Nephron (organoid): Measurements from ENCODE around the gene SMIM43.
A peak's percentile ranks its signal among the peaks of the same experiment; 100 is the strongest.

Source experiments
- H3K27ac Mint-ChIP-seq, 3 experiments: 2 replicates each; pipeline ENCODE4 v1.8.0; 2020; ENCODE audit warnings: mixed read lengths in 3 of 3, mild to moderate bottlenecking in 2 of 3, moderate library complexity in 1 of 3
- H3K27me3 Mint-ChIP-seq: 2 replicates; pipeline ENCODE4 v1.8.0; 2021; ENCODE audit warnings: low read depth, mild to moderate bottlenecking, moderate library complexity, mixed read lengths
- H3K36me3 Mint-ChIP-seq: 2 replicates; pipeline ENCODE4 v1.8.0; 2020; ENCODE audit warnings: low read depth, mixed read lengths
- H3K4me1 Mint-ChIP-seq: 2 replicates; pipeline ENCODE4 v1.8.0; 2020; ENCODE audit warnings: mixed read lengths
- H3K4me3 Mint-ChIP-seq, 3 experiments: 2 replicates each; pipeline ENCODE4 v1.8.0; 2020; ENCODE audit warnings: mild to moderate bottlenecking in 3 of 3, mixed read lengths in 3 of 3, moderate library complexity in 2 of 3
- H3K9me3 Mint-ChIP-seq: 2 replicates; pipeline ENCODE4 v1.8.0; 2020; ENCODE audit warnings: mixed read lengths
- TF ChIP-seq, protein P1 (sequence below), 3 experiments: fragments of 200-600 bp; sonication (generic); IDR thresholded peaks; one replicate each; pipeline ENCODE4 v1.5.0; 2021; ENCODE audit warnings: antibody characterized with exemption in 3 of 3; ENCODE audit not compliant: unreplicated experiment in 3 of 3

SMIM43 gene

GRCh38 chr4:121740796-121741409 lies 24.1 kb downstream of the SMIM43 start:
- no peaks in the 10 kb centered on the region for H3K27me3 Mint-ChIP-seq
- peaks cover 52% of the 10 kb centered on the region for H3K4me1 Mint-ChIP-seq
- H3K4me3 Mint-ChIP-seq = no peak overlapping the region
- H3K36me3 Mint-ChIP-seq = no peaks in the 10 kb centered on the region
- TF ChIP-seq, protein P1, sequence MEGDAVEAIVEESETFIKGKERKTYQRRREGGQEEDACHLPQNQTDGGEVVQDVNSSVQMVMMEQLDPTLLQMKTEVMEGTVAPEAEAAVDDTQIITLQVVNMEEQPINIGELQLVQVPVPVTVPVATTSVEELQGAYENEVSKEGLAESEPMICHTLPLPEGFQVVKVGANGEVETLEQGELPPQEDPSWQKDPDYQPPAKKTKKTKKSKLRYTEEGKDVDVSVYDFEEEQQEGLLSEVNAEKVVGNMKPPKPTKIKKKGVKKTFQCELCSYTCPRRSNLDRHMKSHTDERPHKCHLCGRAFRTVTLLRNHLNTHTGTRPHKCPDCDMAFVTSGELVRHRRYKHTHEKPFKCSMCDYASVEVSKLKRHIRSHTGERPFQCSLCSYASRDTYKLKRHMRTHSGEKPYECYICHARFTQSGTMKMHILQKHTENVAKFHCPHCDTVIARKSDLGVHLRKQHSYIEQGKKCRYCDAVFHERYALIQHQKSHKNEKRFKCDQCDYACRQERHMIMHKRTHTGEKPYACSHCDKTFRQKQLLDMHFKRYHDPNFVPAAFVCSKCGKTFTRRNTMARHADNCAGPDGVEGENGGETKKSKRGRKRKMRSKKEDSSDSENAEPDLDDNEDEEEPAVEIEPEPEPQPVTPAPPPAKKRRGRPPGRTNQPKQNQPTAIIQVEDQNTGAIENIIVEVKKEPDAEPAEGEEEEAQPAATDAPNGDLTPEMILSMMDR (IDR thresholded peaks at IDR 0.05; ENCODE audit: unreplicated experiment in 3 of 3) = no peak
- H3K9me3 Mint-ChIP-seq = no peaks in the 10 kb centered on the region
- H3K27ac Mint-ChIP-seq = peak overlapping the region; percentile 18 to 80 (median 57)

GRCh38 chr4:121739575-121739974 lies 25.4 kb downstream of the SMIM43 start:
- H3K27ac Mint-ChIP-seq = peak overlapping the region; percentile 95 to 97 (median 97)
- no peaks in the 10 kb centered on the region for H3K27me3 Mint-ChIP-seq
- peak overlapping the region in 1 of 3 experiments; percentile 2 for H3K4me3 Mint-ChIP-seq
- TF ChIP-seq, protein P1 (IDR thresholded peaks at IDR 0.05; ENCODE audit: unreplicated experiment in 3 of 3) = no peak
- no peaks in the 10 kb centered on the region for H3K9me3 Mint-ChIP-seq
- peaks cover 52% of the 10 kb centered on the region for H3K4me1 Mint-ChIP-seq
- H3K36me3 Mint-ChIP-seq = no peaks in the 10 kb centered on the region

- Mint-ChIP-seq H3K27me3 (no peaks in the 10 kb centered on the region), H3K4me3 (peak overlapping the region in 2 of 3 experiments; percentile 2 to 8), H3K9me3 (no peaks in the 10 kb centered on the region), H3K36me3 (no peaks in the 10 kb centered on the region), H3K4me1 (peaks cover 52% of the 10 kb centered on the region), H3K27ac (peak overlapping the region; percentile 95 to 97 (median 97))
- TF ChIP-seq, protein P1 (IDR thresholded peaks at IDR 0.05; ENCODE audit: unreplicated experiment in 3 of 3) = no peak
Observed at GRCh38 chr4:121738780-121739535, 26.0 kb downstream of the SMIM43 start.

DNA sequence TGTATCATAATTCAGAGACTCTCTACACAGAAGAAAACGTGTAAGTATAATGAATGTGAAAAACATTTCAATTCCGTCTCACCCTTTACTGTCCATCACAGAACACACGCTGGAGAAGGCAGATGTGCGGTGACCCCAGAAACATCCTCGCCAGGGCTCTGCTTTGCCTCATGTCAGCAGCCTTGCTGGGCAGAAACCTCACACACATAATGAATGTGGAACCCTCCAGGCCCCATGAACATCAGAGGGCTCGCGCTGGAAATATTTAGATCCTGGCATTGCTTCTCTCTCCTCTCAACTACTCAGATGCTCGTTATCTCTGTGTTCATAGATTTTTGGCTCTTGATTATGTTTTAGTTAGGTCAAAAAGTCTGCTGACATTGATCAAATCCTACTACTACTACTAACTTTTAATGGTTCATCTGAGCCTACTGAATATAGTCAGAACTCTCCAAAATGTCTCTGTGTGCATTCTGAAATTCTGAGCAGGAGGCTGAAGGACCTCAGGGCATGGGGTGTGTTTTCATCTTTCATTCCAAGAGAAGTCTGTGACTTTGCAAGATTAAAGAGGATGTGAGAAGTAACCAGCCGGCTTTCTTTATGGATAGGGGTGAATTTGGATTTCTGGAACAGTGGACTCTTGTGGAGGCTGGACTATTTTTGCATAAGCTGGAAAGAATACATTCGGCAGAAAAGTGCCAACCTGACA lies 27.0 kb downstream of the SMIM43 start:
- peaks cover 52% of the 10 kb centered on the region for H3K4me1 Mint-ChIP-seq
- TF ChIP-seq, protein P1 (IDR thresholded peaks at IDR 0.05; ENCODE audit: unreplicated experiment in 3 of 3) = no peak
- no peaks in the 10 kb centered on the region for H3K9me3 Mint-ChIP-seq
- H3K36me3 Mint-ChIP-seq = no peaks in the 10 kb centered on the region
- no peaks in the 10 kb centered on the region for H3K27me3 Mint-ChIP-seq
- peak overlapping the region; percentile 31 to 97 (median 97) for H3K27ac Mint-ChIP-seq
- no peak overlapping the region for H3K4me3 Mint-ChIP-seq

GRCh38 chr4:121736735-121737351 lies 28.1 kb downstream of the SMIM43 start:
- Mint-ChIP-seq H3K9me3 (no peaks in the 10 kb centered on the region), H3K27me3 (no peaks in the 10 kb centered on the region), H3K27ac (peak overlapping the region in 2 of 3 experiments; percentile 56 to 67), H3K36me3 (no peaks in the 10 kb centered on the region), H3K4me1 (peaks cover 59% of the 10 kb centered on the region), H3K4me3 (peak overlapping the region in 1 of 3 experiments; percentile 39)
- TF ChIP-seq, protein P1 (IDR thresholded peaks at IDR 0.05; ENCODE audit: unreplicated experiment in 3 of 3) = peak; percentile 60 to 63 (median 63)
